Mesenchymal stem cell (in vitro differentiated cells and primary cell): Measurements from ENCODE around the gene GH1.
A peak's percentile ranks its signal among the peaks of the same experiment; 100 is the strongest.
"Not testable (repeated sequence)": the region's sequence is repeated elsewhere in the genome, so short reads cannot be mapped to it uniquely, and the experiment has no call there.

Source experiments
- DNase-seq: peaks from one replicate; pipeline ENCODE4 v3.0.0-alpha.2; 2013
- H2AFZ ChIP-seq: one replicate; pipeline ENCODE4 v1.6.1; 2013; ENCODE audit warnings: low read depth, mild to moderate bottlenecking, control low read depth, inconsistent platforms, low read length, moderate library complexity
- H2AK5ac ChIP-seq: 2 replicates; pipeline ENCODE4 v1.6.1; 2013; ENCODE audit warnings: low read length, moderate library complexity, mild to moderate bottlenecking, inconsistent platforms; ENCODE audit not compliant: severe bottlenecking
- H2BK120ac ChIP-seq: one replicate; pipeline ENCODE4 v1.6.1; 2013; ENCODE audit warnings: low read depth, mild to moderate bottlenecking, inconsistent platforms, low read length, moderate library complexity
- H2BK12ac ChIP-seq, 2 experiments: one replicate each; pipeline ENCODE4 v1.6.1; 2013; ENCODE audit warnings: inconsistent platforms in 2 of 2, low read length in 2 of 2, mild to moderate bottlenecking in 2 of 2, moderate library complexity in 2 of 2, control low read depth in 1 of 2
- H2BK15ac ChIP-seq: one replicate; pipeline ENCODE4 v1.6.1; 2013; ENCODE audit warnings: mild to moderate bottlenecking, low read depth, inconsistent platforms; ENCODE audit not compliant: poor library complexity, severe bottlenecking
- H2BK5ac ChIP-seq: 2 replicates; pipeline ENCODE4 v1.6.1; 2013; ENCODE audit warnings: low read depth, mild to moderate bottlenecking, low read length, control low read depth, inconsistent platforms; ENCODE audit not compliant: poor library complexity, severe bottlenecking
- H3K14ac ChIP-seq, 2 experiments: one replicate each; pipeline ENCODE4 v1.6.1; 2013; ENCODE audit warnings: inconsistent platforms in 2 of 2, low read length in 2 of 2, control low read depth in 1 of 2, mild to moderate bottlenecking in 1 of 2, moderate library complexity in 1 of 2
- H3K18ac ChIP-seq, 2 experiments: one replicate each; pipeline ENCODE4 v1.6.1; 2013; ENCODE audit warnings: inconsistent platforms in 2 of 2, low read length in 2 of 2, control low read depth in 1 of 2, low read depth in 1 of 2, mild to moderate bottlenecking in 1 of 2
- H3K23ac ChIP-seq, 2 experiments: one replicate each; pipeline ENCODE4 v1.6.1; 2013; ENCODE audit warnings: inconsistent platforms in 2 of 2, low read length in 2 of 2, mild to moderate bottlenecking in 2 of 2, moderate library complexity in 2 of 2, control low read depth in 1 of 2
- H3K27ac ChIP-seq: 2 replicates; pipeline ENCODE4 v1.5.1; 2013; ENCODE audit warnings: mild to moderate bottlenecking, moderate library complexity, low read length, control low read depth, inconsistent platforms; ENCODE audit not compliant: poor library complexity, severe bottlenecking
- H3K27me3 ChIP-seq, 2 experiments: 2 replicates each; pipeline versions ENCODE4 v1.6.1 to v1.7.0; 2013; ENCODE audit warnings: low read length in 2 of 2, mild to moderate bottlenecking in 2 of 2, moderate library complexity in 2 of 2, control low read depth in 1 of 2, inconsistent platforms in 1 of 2; ENCODE audit not compliant: control insufficient read depth in 1 of 2, insufficient read depth in 1 of 2
- H3K36me3 ChIP-seq, 2 experiments: 2 replicates each; pipeline versions ENCODE4 v1.6.1 to v1.7.0; 2013; ENCODE audit warnings: low read length in 2 of 2, control low read depth in 1 of 2, inconsistent platforms in 1 of 2, low read depth in 1 of 2, mild to moderate bottlenecking in 1 of 2; ENCODE audit not compliant: insufficient read depth in 2 of 2, control insufficient read depth in 1 of 2
- H3K4ac ChIP-seq, 2 experiments: one replicate each; pipeline ENCODE4 v1.6.1; 2013; ENCODE audit warnings: inconsistent platforms in 2 of 2, low read length in 2 of 2, mild to moderate bottlenecking in 2 of 2, moderate library complexity in 2 of 2, control low read depth in 1 of 2, low read depth in 1 of 2
- H3K4me1 ChIP-seq: 2 replicates; pipeline ENCODE4 v1.6.1; 2013; ENCODE audit warnings: low read depth, low read length, control low read depth; ENCODE audit not compliant: control insufficient read depth, insufficient read depth
- H3K4me2 ChIP-seq: 2 replicates; pipeline ENCODE4 v1.6.1; 2013; ENCODE audit warnings: low read length, mild to moderate bottlenecking, inconsistent platforms; ENCODE audit not compliant: poor library complexity, severe bottlenecking
- H3K4me3 ChIP-seq, 2 experiments: 2 replicates each; pipeline versions ENCODE4 v1.5.1 to v1.7.0; 2013; ENCODE audit warnings: low read length in 2 of 2, mild to moderate bottlenecking in 2 of 2, control low read depth in 1 of 2, low read depth in 1 of 2; ENCODE audit not compliant: insufficient read depth in 1 of 2
- H3K79me1 ChIP-seq: replicated peaks from 2 replicates; pipeline ENCODE4 v1.6.1; 2013; ENCODE audit warnings: mild to moderate bottlenecking, control low read depth, low read length, inconsistent platforms; ENCODE audit not compliant: poor library complexity, severe bottlenecking
- H3K9ac ChIP-seq: 2 replicates; pipeline ENCODE4 v1.7.0; 2013; ENCODE audit warnings: mild to moderate bottlenecking, low read length, moderate library complexity
- H3K9me3 ChIP-seq: 2 replicates; pipeline ENCODE4 v1.7.0; 2013; ENCODE audit warnings: mild to moderate bottlenecking, low read length; ENCODE audit not compliant: control insufficient read depth
- H4K8ac ChIP-seq: one replicate; pipeline ENCODE4 v1.6.1; 2013; ENCODE audit warnings: inconsistent platforms, mild to moderate bottlenecking, low read length, moderate library complexity
- H4K91ac ChIP-seq: one replicate; pipeline ENCODE4 v1.6.1; 2013; ENCODE audit warnings: mild to moderate bottlenecking, low read length, inconsistent platforms
- WGBS: methylation state at CpG from one replicate; pipeline ENCODE4 v1.1.7; 2013; ENCODE audit warnings: mixed read lengths; 5-methylcytosine and 5-hydroxymethylcytosine counted together

Gene GH1

DNA sequence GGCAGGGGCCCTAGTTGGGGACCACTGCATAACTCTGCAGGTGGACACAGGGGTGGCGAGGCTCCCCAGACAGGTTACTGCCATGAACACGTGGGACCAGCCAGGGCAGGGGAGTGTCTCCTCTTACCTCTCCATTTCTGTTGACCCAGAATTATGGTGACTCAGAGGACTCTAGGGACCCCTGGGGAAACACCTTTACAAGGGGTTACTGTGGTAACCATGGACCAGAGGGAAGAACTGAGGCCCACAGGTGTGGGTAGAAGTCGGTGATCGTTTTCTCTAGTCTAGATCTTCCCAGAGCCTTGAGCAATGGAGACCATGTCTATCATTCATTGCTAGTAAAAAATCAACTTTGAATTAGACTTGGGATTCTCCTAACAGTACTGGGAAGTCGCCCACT is 2.1 kb upstream of the GH1 start:
- H3K4me2 ChIP-seq, DNase-seq, H3K9me3 ChIP-seq, H4K8ac ChIP-seq, H3K14ac ChIP-seq, H3K27ac ChIP-seq, H3K18ac ChIP-seq, H2AFZ ChIP-seq, H3K4me3 ChIP-seq, H3K23ac ChIP-seq, H4K91ac ChIP-seq, H2BK15ac ChIP-seq, H3K4ac ChIP-seq, H2AK5ac ChIP-seq, H3K4me1 ChIP-seq, H3K79me1 ChIP-seq, H3K9ac ChIP-seq, H2BK120ac ChIP-seq, H3K36me3 ChIP-seq, H2BK5ac ChIP-seq, H2BK12ac ChIP-seq: not testable (repeated sequence)
- H3K27me3 ChIP-seq = peaks cover 27 to 39% of the 10 kb centered on the region in 2 experiments
- 77% methylated on average over 4 of the region's 5 CpGs for WGBS

DNA sequence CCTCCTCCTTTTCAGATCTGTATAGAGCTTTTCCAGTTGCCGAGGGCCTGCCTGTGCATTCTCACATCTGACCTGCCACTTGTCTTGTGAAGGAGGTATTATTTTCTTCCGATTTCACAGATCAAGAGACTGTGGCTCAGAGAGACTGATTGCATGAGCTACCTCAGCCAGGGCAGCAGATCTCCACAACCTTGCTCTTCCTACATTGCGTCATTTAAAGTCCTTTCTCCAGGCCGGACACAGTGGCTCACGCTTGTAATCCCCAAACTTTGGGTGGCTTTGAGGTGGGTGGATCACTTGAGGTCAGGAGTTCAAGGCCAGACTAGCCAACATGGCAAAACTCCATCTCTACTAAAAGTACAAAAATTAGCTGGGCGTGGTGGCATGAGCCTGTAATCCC is 1.4 kb upstream of the GH1 start:
- H4K8ac ChIP-seq, H2AK5ac ChIP-seq, H2BK15ac ChIP-seq, H2BK12ac ChIP-seq, H3K9me3 ChIP-seq, H3K23ac ChIP-seq, H3K79me1 ChIP-seq, H2BK5ac ChIP-seq, H3K14ac ChIP-seq, H3K4me2 ChIP-seq, H3K18ac ChIP-seq, H3K36me3 ChIP-seq, H3K27ac ChIP-seq, H2AFZ ChIP-seq, H3K9ac ChIP-seq, H3K4me1 ChIP-seq, H2BK120ac ChIP-seq, H4K91ac ChIP-seq, DNase-seq, H3K4me3 ChIP-seq, H3K4ac ChIP-seq: not testable (repeated sequence)
- H3K27me3 ChIP-seq = peaks cover 32 to 44% of the 10 kb centered on the region in 2 experiments
- WGBS = 86% methylated on average over 5 of the region's 6 CpGs

DNA sequence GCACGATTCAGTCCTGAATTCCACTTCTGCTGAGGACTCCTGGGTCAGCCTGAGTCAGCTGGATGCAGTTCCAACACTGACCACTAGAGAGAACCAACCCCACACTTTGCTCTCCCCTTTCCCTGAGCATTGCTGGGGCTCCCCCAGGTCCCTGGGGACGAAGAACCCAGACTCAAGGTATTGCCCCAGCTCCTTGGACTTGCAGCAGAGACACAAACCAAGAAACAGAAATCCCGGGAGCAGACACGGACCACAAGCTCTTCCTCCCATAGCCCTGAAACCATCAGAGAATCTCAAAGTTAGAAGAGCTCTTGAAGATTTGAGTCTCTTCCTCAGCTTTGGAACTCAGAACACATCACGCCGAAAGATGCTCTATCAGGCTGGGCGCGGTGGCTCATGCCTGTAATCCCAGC is 678 bp upstream of the GH1 start:
- Histone ChIP-seq H2BK5ac (no peak overlapping the region), H3K4me1 (no peaks in the 10 kb centered on the region), H3K4ac (no peak overlapping the region), H3K14ac (no peak overlapping the region), H3K9ac (no peak overlapping the region), H3K4me3 (no peak overlapping the region), H3K9me3 (no peaks in the 10 kb centered on the region), H2AFZ (no peak overlapping the region), H4K8ac (no peak overlapping the region), H4K91ac (no peak overlapping the region), H3K18ac (no peak overlapping the region), H2AK5ac (no peak overlapping the region), H3K27me3 (peaks cover 32 to 43% of the 10 kb centered on the region in 2 experiments), H3K27ac (no peak overlapping the region), H2BK15ac (no peak overlapping the region), H3K23ac (no peak overlapping the region), H3K4me2 (no peak overlapping the region), H3K79me1 (no peaks in the 10 kb centered on the region), H2BK12ac (no peak overlapping the region), H3K36me3 (no peaks in the 10 kb centered on the region), H2BK120ac (no peak overlapping the region)
- 46% methylated on average over 8 of the region's 8 CpGs for WGBS
- peak; percentile 65 for DNase-seq

DNA sequence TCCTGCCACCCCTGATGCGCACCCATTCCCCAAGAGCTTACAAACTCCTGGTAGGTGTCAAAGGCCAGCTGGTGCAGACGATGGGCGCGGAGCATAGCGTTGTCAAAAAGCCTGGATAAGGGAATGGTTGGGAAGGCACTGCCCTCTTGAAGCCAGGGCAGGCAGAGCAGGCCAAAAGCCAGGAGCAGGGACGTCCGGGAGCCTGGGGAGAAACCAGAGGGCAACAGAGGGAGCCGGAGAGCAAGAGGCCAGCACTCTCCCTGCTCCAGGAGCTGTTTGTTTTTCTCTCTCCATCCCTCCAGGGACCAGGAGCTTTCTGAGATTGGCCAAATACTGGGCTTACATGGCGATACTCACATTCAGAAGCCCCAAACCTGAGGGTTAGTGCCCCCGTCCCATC is 334 bp downstream of the GH1 start:
- H3K9ac ChIP-seq = no peak overlapping the region
- WGBS = 19% methylated on average over 9 of the region's 10 CpGs
- no peak overlapping the region for H3K14ac ChIP-seq
- no peak overlapping the region for H2BK5ac ChIP-seq
- H3K9me3 ChIP-seq = no peaks in the 10 kb centered on the region
- H3K27ac ChIP-seq = no peak overlapping the region
- H2BK120ac ChIP-seq = no peak overlapping the region
- H3K27me3 ChIP-seq = peaks cover 35 to 48% of the 10 kb centered on the region in 2 experiments
- no peak overlapping the region for H3K4ac ChIP-seq
- H2AK5ac ChIP-seq = no peak overlapping the region
- no peak overlapping the region for H3K4me3 ChIP-seq
- H4K91ac ChIP-seq = no peak overlapping the region
- no peaks in the 10 kb centered on the region for H3K4me1 ChIP-seq
- H3K4me2 ChIP-seq = no peak overlapping the region
- no peaks in the 10 kb centered on the region for H3K79me1 ChIP-seq
- H3K18ac ChIP-seq = no peak overlapping the region
- H2BK12ac ChIP-seq = no peak overlapping the region
- no peak overlapping the region for H3K23ac ChIP-seq
- H2AFZ ChIP-seq = no peak overlapping the region
- H4K8ac ChIP-seq = no peak overlapping the region
- H3K36me3 ChIP-seq = no peaks in the 10 kb centered on the region
- H2BK15ac ChIP-seq = no peak overlapping the region
- DNase-seq = no peak
